ENCODE results near the gene IQCN.

The IQCN gene

DNA sequence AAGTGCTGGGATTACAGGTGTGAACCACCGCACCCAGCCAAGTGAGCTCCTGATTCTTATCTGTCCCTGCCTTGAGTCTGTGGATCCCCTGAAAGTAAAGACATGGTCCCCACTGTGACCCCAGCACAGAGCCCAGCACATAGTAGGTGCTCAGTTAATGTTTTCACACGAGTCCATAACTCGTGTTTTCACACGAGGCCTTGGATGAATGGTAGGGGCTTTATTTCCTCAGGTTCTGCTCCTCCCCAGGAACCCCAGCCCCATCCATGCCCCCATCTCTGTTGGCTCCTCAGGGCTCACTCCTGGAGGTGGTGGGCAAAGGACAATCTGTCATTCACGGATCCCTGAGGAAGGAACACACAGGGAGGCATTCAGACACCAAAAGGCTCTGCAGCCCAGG lies 24.4 kb downstream of the IQCN start:
- TF ChIP-seq CTCF (IDR thresholded peaks at IDR 0.05; ENCODE audit: insufficient read depth, low read depth, low read length, missing control alignments), result no peak
- no peak for DNase-seq (ENCODE audit: low read depth)
- no peak overlapping the region for H3K4me3 ChIP-seq (ENCODE audit: low read length)

- no peak for DNase-seq (ENCODE audit: low read depth)
- no peak for TF ChIP-seq CTCF (IDR thresholded peaks at IDR 0.05; ENCODE audit: insufficient read depth, low read depth, low read length, missing control alignments)
- H3K4me3 ChIP-seq (ENCODE audit: low read length), result no peak overlapping the region
Observed at GRCh38 chr19:18245297-18245696, 29.0 kb downstream of the IQCN start.

DNA sequence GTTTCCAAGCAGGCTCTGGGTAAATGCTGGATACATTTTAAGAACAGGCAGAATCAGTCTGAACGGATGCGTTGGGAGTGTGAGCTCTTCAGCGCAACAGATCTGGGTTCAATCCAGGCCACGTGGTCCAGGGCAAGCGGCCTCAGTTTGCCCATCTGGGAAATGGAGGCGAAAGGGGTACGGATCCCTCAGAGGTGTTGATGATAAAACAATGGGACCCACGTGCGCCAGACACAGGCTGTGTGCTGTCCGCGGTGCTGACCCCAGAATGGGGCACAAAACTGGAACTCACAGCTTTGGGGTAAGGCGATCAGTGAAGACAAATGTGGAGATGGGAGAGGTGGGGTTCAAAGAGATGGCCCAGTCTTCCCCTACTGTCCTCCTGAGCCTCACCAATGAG lies 34.9 kb downstream of the IQCN start:
- no peak for TF ChIP-seq CTCF (IDR thresholded peaks at IDR 0.05; ENCODE audit: insufficient read depth, low read depth, low read length, missing control alignments)
- no peak overlapping the region for H3K4me3 ChIP-seq (ENCODE audit: low read length)
- DNase-seq (ENCODE audit: low read depth), result no peak

- H3K4me3 ChIP-seq (ENCODE audit: low read length), result no peak overlapping the region
- DNase-seq (ENCODE audit: low read depth), result no peak
- TF ChIP-seq CTCF (IDR thresholded peaks at IDR 0.05; ENCODE audit: insufficient read depth, low read depth, low read length, missing control alignments), result no peak
Observed at GRCh38 chr19:18234194-18234593, 40.1 kb downstream of the IQCN start.

- H3K4me3 ChIP-seq (ENCODE audit: low read length), result no peak overlapping the region
- peak; percentile 63 for DNase-seq (ENCODE audit: low read depth)
- no peak for TF ChIP-seq CTCF (IDR thresholded peaks at IDR 0.05; ENCODE audit: insufficient read depth, low read depth, low read length, missing control alignments)
Observed at GRCh38 chr19:18233224-18233825, 40.9 kb downstream of the IQCN start.

GRCh38 chr19:18232540-18233223 lies 41.6 kb downstream of the IQCN start:
- peak; percentile 33 for DNase-seq (ENCODE audit: low read depth)
- H3K4me3 ChIP-seq (ENCODE audit: low read length), result no peak overlapping the region
- no peak for TF ChIP-seq CTCF (IDR thresholded peaks at IDR 0.05; ENCODE audit: insufficient read depth, low read depth, low read length, missing control alignments)

GRCh38 chr19:18231775-18232174 lies 42.5 kb downstream of the IQCN start:
- no peak for DNase-seq (ENCODE audit: low read depth)
- TF ChIP-seq CTCF (IDR thresholded peaks at IDR 0.05; ENCODE audit: insufficient read depth, low read depth, low read length, missing control alignments), result no peak
- H3K4me3 ChIP-seq (ENCODE audit: low read length), result no peak overlapping the region

Data from epithelial cell of esophagus (primary cell).